NCI-H748 (cell line): ENCODE data around the gene TRPC3.

Experiments
- DNase-seq: peaks from one replicate; lab custom pipeline; 2025; ENCODE audit not compliant: unreplicated experiment; lab: John Stamatoyannopoulos, UW

Gene TRPC3

GRCh38 chr4:121951521-121952110 lies at the start of gene TRPC3:
Gene TRPC3 (minus strand): TSS chr4:121952060. CDS start chr4:121951680, 380 bp downstream.
- DNase-seq: peak; percentile 51

GRCh38 chr4:122000849-122001248 lies 49.0 kb upstream of the TRPC3 start:
- DNase-seq: no peak

- no peak for DNase-seq
Observed at GRCh38 chr4:121998024-121998423, 46.2 kb upstream of the TRPC3 start.

GRCh38 chr4:121995790-121996537 lies 44.1 kb upstream of the TRPC3 start:
- no peak for DNase-seq

- no peak for DNase-seq
Observed at GRCh38 chr4:121991968-121992367, 40.1 kb upstream of the TRPC3 start.

GRCh38 chr4:121990489-121990888 lies 38.6 kb upstream of the TRPC3 start:
- DNase-seq: no peak

GRCh38 chr4:121989715-121990114 lies 37.9 kb upstream of the TRPC3 start:
- peak; percentile 49 for DNase-seq

GRCh38 chr4:121988950-121989349 lies 37.1 kb upstream of the TRPC3 start:
- DNase-seq: no peak

GRCh38 chr4:121980643-121981042 lies 28.8 kb upstream of the TRPC3 start:
- DNase-seq: no peak

GRCh38 chr4:121978172-121978516 lies 26.3 kb upstream of the TRPC3 start:
- DNase-seq: no peak

- no peak for DNase-seq
Observed at GRCh38 chr4:121977251-121978171, 25.7 kb upstream of the TRPC3 start.

- no peak for DNase-seq
Observed at GRCh38 chr4:121975784-121976183, 23.9 kb upstream of the TRPC3 start.

GRCh38 chr4:121973816-121974215 lies 22.0 kb upstream of the TRPC3 start:
- DNase-seq: no peak

GRCh38 chr4:121968859-121969258 lies 17.0 kb upstream of the TRPC3 start:
- no peak for DNase-seq

GRCh38 chr4:121964958-121965357 lies 13.1 kb upstream of the TRPC3 start:
- no peak for DNase-seq

- no peak for DNase-seq
Observed at GRCh38 chr4:121960818-121961217, 9.0 kb upstream of the TRPC3 start.

- DNase-seq: no peak
Observed at GRCh38 chr4:121958777-121959176, 6.9 kb upstream of the TRPC3 start.

- no peak for DNase-seq
Observed at GRCh38 chr4:121957266-121957665, 5.4 kb upstream of the TRPC3 start.

GRCh38 chr4:121953860-121954259 lies 2.0 kb upstream of the TRPC3 start:
- DNase-seq: no peak

GRCh38 chr4:121952290-121952689 lies 430 bp upstream of the TRPC3 start:
- no peak for DNase-seq

GRCh38 chr4:121950680-121951520 lies 960 bp downstream of the TRPC3 start:
- DNase-seq: peak; percentile 42
